HG03175 (cell line): ENCODE results near the gene TMEM54.

Experiments
- ATAC-seq: cut with Tn5 transposase; IDR thresholded peaks from one replicate; pipeline ENCODE4 v1.9.1; 2021; ENCODE audit warnings: mild to moderate bottlenecking, moderate library complexity; ENCODE audit not compliant: unreplicated experiment

Gene TMEM54, protein sequence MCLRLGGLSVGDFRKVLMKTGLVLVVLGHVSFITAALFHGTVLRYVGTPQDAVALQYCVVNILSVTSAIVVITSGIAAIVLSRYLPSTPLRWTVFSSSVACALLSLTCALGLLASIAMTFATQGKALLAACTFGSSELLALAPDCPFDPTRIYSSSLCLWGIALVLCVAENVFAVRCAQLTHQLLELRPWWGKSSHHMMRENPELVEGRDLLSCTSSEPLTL

DNA sequence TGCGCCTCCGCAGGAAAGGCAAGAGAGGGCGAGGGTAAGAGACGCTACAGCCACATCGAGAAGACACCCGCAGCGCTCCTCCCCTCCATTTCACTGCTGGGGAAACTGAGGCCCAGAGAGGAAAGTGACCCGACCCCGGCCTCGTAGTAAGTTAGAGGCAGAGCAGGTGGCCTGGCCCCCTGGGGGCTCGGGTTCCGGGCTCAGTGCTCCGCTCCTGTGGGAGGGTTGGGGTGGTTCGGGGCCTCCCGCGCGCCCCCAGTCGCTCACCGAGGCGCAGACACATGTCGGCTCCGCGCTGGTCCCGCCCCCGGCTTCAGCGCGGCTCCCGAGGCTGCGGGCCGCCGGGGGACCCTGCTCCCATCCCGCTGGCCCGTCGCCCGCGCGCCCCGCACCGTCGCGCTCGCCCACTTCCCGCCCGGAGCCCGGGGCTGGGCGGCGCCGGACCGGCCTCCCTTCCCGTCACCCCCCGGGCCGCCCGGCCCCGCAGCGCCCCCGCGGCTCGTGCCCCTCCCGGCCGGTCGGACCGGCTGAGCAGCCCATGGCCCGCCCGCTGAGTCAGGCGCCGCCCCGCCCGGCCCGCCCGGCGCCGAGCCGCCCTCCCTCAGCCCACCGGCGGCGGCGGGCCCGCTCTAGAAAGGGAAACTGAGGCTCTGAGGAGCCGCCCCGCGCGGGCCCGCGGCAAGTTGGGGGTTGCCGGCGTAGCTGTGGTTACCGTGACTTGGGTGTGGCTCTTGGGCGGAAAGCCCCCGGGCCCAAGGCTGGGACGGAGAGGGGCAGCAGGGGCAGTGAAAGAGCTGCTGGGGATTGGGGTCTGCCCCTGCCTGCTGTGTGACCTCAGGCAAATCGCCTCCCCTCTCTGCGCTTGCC lies at the start of gene TMEM54:
Gene TMEM54, minus strand, starts transcription at position 434 of the 867 bp plus-strand sequence. Its CDS starts 151 bp downstream, at position 283.
- ATAC-seq, result no peak

DNA sequence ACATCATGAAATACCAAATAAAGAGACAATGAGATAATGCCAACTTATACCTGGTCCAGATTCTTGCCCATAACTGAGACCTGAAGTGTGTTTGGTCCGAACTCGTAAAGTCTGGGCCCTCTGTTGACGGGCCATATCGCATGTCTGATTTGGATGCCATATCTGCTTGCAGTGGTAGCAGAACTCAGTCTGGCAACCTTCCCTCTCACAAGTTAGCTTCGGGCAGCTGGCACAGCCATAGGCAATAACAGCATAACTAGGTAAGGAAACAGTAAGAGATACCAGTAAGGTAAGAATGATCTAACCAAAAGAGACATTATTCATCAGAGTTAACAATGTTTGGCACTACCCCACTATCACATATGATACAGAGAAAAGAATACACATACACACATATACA lies 48.3 kb upstream of the TMEM54 start:
- no peak for ATAC-seq

DNA sequence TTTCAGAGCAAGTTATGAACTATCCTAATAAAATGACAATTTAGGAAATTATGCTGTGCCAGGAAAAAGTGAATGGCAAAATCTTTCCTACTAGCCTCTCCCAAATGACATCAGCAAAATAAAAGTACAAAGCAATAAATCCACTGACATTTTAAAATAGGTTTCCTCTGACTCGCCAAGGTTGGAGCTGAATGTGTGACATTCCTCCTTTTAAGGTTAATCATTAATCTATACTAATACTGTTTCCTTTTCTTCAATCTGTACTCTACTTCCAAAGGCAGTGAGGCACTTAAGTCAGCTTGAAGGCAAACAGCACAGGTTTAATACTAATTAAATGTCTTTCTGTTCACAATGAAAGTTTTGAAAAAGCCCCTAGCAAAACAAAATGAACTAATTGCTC lies 47.7 kb upstream of the TMEM54 start:
- ATAC-seq, result no peak

DNA sequence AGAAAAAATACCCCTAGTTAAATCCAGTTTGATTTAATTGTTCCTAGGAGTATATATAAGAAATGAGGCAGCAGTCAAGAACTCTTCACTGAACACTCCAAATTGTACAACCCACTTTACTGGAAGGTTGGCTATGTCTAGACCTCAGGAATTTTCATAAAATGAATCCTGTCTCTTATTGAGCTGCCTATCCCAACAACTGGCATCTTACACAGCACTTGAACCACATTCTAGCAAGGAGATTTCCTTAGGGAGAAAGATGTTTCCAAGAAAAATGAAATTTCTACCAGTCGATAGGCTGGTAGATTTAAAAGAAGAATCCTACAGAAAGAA lies 47.2 kb upstream of the TMEM54 start:
- ATAC-seq, result no peak

DNA sequence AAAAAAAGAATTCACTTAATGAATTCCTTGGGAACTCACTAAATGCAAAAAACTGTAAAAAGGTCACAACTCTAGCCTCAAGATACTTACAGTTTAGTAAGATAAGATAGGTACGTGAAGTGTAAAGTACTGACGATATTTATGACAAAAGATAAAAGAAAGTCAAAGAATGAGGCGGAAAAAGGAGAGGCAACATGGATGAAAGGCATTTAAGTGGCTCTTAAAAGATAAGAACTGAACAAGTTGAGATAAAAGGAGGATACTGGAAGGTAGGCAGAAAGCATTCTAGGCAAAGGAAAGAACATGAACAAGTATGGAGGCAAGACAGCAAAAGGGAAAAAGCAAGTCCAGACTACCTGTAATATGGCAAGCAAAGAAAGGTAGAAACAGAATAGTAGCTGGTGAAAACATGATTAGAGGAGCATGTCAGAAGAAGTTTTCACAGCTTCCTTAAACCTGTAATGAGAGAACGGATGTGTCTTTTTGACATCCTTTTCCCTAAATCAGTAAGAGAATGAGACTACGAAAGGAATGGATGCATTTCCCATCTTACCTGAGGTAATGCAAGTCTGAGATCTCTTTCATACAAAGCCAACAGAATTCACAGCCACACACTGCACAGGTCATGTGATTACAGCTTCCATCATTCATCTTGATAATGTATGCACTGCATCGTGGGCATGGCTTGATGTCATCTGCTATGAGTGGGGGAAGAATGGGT lies 46.6 kb upstream of the TMEM54 start:
- no peak for ATAC-seq

DNA sequence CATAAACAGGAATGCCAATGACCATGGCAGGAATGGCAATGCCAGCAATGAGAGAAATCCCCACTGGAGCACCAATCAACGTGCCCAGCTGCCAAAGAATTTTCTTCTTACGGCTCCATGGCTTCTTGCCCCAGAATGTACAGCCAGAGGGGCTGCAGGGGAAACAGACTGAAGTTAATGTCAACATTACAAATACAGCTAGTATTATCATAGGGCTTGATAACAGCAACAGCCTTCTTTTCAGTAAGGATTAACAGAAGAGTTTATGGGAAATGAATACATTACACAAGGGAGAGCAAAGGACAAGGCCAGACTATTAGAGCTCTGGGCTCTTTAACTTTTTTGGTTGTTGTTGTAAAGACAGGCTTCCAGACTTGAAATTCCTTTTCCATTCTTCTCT lies 45.2 kb upstream of the TMEM54 start:
- no peak for ATAC-seq

DNA sequence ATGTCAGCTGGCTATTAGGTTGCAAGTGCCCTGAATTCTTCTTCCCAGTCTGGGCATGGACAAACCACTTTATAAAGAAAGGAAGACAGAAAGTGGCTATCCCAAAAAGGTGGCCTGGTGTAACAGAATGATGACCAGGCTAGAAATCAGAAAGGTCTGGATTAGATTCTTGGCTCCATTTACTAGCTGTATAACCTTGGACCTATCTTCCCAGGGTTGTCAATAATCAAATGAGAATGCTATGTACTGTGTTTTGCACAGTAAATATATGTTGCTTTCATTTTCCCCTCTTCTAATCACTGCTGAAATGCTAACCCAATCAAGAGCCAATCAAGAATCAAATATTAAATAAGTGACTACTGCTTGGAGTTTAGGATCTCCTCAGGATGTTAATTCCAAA lies 43.0 kb upstream of the TMEM54 start:
- ATAC-seq, result no peak

DNA sequence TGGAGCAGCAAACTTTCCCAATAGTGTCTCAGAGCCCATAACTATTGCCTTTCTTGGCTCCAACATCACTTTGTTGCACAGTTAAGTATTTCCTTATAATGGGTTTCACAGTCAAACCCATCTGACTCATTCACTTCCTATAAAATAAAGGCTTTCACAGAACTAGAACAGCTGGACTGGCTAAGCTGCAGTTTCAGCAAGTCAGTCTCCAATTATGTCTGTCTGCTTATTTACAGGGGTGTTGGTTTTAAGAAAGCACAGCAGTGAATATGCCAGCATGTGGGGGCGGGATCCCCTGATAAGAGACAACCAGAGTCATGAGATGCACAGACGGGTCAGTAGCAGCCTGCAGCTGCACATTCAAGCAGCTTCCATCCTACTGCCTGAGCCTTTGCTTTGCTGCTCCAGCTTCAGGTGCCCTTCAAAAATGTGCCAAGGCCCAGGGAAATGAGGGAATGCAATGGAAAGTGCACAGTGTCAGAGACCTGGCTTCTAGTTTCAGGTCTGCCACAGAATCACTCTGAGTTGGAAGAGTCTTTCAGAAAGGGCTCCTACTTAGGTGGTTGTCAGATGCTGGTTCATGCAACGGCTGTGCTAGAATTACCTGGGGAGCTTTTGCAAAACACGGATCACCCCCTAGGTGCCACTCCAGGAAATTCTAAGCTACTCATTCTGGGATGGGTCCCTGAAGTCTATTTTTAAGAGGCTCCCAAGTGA lies 38.6 kb upstream of the TMEM54 start:
- ATAC-seq, result no peak

DNA sequence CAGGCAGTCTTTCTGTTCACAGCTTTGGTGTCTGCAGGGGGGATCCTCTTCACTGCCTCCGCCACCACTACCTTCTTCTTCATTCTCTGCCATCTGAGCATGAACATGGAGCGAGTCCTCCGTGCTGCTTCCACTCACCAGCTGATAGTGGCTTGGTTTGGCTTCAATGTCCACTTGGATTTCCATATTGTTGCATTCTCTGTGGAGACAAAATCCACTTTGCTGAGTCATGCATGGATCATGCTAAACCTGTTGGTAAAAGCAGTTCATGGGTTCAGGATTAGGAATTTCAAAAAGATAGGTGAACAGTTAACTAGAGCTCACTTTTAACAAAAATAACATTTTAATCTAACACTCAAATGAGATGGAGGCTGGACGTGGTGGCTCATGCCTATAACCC lies 35.9 kb upstream of the TMEM54 start:
- no peak for ATAC-seq

DNA sequence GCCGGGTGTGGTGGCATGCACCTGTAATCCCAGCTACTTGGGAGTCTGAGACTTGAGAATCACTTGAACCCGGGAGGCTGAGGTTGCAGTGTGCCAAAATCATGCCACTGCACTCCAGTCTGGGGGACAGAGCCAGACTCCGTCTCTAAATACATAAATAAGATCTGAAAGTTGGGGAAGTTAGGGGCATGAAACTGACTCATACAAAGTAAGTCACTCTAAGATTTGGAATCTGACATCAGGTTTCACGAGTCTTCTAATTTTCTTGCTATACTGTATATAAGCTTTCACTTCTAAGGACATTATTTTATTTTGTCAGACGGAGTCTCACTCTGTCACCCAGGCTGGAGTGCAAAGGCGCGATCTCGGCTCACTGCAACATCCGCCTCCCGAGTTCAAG lies 33.3 kb upstream of the TMEM54 start:
- no peak for ATAC-seq

DNA sequence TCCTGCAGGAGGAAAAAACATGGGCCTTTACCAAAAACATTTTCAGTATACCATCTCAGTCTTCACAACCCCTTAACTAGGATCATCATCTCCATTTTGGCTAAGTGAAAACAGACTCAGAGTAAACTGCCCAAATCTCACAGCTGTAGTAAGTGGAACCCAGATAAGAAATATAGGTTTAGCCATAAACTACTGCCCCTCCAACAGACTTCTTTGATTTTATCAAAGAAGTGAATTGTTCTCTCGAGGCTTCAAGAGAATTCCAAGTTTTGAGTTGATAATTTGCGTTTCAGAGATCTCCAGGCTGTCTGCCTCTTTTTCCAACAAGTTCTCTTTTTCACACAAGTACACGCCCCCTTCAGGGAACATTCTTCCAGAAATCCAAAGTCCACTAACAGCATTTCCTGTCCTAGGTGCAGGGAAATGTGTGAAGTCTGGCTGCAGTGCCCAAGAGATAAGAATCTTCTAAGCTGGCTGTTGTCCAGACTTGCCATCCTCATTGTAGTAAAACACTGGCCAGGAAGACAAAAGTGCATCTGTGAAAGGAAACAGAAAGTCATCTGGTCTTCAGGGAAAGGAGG lies 32.6 kb upstream of the TMEM54 start:
- ATAC-seq, result no peak

DNA sequence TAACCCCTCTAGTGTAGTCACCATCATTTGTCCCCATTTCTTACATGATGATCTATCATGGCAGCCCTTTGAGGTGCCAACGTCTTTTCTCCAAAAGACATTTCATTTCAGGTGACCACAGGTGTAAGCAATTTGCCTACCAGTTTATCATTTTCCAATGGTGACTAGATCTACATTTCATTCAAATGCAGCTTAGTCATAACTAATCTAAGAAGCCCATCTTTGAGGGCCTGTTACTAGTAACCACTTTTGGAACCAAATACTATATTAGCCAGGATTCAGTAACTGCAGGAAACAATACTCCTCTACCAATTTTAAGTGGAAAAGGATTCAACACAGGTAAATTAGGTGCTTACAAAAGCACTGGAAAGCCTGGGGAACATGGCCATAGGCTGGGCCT lies 30.6 kb upstream of the TMEM54 start:
- no peak for ATAC-seq

DNA sequence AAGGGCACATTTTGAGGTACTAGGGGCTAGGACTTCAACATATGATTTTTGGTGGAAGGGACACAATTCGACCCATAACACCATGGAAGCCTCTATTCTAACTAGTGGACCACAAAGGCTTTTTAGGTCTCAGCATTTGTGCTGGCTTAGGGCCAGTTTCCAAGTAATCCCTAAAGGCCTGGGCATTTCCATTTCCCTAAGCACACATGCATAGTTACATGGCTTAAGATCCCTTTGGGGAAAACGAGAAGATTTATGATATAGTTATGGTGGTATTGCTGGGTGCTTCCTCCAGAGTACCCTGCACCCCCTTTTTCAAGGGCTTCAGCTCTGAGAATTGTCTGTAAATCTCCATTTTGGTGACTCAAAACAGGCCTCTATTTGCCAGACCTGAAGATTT lies 28.2 kb upstream of the TMEM54 start:
- ATAC-seq, result no peak

DNA sequence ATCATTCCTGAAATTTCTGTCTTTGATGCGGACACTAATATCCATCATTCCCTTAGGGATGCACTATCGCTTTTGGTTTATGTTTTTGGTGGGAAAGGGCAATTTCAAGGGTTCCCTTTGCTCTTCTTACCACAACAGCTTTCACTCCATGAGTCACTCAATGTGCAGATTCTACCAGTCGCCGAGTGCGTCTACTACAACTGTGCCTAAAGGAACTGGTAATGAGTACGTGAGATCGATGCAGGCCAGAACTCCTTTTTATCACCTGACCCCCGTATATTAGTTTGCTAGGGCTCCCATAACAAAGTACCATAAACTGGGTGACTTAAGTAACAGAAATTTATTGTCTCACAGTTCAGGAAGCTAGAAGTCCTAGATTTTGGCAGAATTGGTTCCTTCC lies 27.5 kb upstream of the TMEM54 start:
- ATAC-seq, result no peak

DNA sequence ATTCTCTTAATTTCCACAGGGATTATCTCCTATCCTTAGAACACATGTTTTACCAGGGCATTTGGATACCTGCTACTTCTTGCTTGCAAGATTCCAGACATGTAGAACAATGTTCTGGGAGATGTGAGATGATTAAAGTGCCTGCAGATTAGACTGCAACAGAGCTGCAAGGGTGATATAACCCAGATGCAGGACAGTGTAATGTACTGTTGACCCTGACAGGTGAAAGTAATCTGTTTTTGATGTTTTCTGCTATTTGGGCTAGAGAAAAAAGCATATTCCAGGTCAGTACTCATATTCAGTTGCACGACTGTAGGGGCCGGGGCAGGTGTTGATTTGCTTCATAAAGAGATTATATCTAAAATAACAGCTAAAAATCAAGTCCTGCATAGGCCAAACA lies 27.1 kb upstream of the TMEM54 start:
- no peak for ATAC-seq

DNA sequence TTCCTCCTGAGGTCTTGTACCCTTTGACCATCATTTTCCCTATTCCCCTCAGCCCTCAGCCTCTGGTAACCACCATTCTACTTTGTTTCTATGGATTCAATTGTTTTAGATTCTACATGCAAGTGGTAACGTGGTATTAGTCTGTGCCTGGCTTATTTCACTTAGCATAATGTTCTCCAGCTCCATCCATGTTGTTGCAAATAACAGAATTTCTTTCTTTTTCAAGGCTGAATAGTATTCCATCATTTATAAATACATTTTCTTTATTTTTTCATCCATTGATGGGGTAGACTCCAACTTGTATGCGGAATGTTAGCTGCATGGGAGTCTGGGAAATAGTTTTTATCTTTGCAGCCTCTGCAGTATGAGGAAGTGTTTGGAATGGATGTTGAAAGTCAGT lies 26.3 kb upstream of the TMEM54 start:
- no peak for ATAC-seq

DNA sequence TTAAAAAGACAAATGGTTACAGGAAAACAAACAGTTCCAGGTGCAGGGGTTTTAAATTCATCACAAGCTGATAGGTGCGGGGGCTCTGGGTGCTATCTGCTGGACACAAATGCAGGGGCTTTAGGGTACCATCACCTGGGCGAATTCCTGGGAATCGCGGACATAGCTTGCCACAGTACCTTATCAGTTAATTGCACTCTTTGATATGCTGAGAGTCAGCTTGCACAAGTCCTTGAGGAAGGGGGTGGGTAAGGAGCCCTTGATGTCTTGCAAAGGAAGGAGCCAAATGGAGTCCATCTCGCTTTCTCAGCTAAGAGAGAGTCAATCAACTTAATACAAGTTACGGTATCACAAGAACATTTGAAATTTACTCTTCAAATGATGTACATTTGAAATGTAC lies 25.4 kb upstream of the TMEM54 start:
- ATAC-seq, result no peak

DNA sequence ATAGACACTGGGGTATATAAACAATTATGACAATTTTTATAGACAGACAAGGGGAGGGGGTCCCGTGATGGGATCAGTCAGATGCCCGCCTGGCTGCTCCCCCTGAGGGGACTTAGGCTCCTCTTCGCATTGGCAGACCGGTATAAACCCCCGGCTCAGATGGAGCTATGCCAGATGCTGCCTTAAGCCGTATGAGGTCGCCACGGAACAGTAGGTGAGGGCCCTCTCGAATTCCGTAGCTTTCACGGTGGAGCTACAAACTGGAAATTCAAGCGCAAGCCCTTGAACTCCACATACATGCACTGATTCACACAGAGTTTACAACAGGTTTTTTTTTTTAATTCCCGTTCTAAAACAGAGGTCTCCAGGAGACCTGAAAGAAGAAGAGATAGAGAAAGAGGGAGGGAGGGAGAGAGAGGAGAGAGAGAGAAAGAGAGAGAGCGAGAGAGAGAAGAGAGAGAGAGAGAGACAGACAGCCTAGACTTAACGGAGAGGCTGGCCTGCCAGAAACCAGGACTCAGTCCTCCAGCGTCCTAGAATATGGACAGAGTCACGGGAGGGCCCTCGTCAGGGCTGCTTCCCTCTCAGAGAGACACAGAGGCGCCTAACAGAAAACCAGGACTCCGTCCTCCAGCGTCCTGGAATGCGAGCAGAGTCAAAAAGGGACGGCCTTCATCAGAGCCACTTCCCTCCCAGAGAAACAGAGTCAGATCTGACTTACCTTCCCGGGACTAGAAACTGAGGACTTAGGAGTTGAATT lies 24.4 kb upstream of the TMEM54 start:
- ATAC-seq, result no peak

DNA sequence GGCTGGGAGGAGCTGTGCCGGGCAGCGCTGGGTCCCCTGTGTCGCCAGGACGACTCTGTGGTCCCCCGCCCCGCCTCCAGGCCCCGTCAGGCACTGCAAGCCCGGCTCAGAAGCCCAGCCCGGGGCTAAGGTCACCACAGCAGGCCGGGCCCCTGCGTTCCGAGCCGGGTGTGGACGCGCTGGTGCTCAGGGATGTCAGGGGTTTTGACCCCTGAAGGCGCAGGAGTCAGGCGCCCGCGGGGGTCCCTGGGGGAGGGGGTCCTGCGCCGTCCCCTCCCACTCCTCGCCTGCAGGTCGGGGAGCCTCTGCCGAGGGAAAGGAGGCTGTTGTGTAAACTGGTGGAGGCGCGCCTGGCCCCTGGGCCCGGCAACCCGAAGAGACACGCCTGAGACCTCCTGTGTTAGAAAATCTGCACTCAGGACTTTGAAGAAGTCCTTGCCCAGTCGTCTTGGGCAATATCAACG lies 23.7 kb upstream of the TMEM54 start:
- ATAC-seq, result no peak

DNA sequence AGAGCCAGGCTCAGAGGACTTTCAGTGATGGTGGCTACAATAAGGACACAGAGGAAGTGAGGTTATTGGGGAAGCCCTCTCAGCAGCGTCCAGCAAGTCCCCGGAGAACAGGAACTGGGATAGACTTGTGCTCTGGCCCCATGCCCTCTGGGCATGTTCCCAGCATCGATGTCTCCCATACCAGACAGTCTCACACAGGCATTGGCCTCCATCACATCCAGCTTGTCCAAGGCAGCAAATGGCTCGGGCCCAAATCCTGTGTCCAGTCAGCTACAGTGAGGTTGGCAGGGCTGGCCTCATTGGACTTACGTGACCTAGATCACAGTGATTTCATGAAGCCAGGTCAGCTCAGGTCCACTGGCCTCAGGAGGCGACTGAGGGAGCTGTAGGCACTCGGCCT lies 19.6 kb upstream of the TMEM54 start:
- ATAC-seq, result no peak
